Spleen (tissue), 7 donors: ENCODE results near the gene KIF3B.

Experiments
- POLR2A ChIP-seq, 3 donors: fragments of 450-650 bp; IDR thresholded peaks; one replicate each; pipeline ENCODE4 v1.5.1; 2017; ENCODE audit warnings: antibody characterized with exemption in 3 of 3, mild to moderate bottlenecking in 1 of 3
- POLR2AphosphoS5 ChIP-seq, 3 donors: sonication (generic); formaldehyde crosslinking; IDR thresholded peaks; one replicate each; pipeline ENCODE4 v1.5.1; 2017; ENCODE audit warnings: antibody characterized with exemption in 3 of 3
- TF ChIP-seq, protein P1 (sequence below), 11 experiments: fragments of 200-600 bp in 7 of 11; fragments of 450-650 bp in 4 of 11; sonication (generic) in 4 of 11; IDR thresholded peaks in 8 of 11; conservative IDR thresholded peaks in 3 of 11; 1 replicate in 7 of 11; 2 replicates in 4 of 11; pipeline versions ENCODE4 v1.4.0 to v1.8.0; 2016 to 2021; ENCODE audit warnings: antibody characterized with exemption in 11 of 11, inconsistent platforms in 4 of 11, mild to moderate bottlenecking in 1 of 11
- donor health status: DM: no; HTN: no; CAD: no; lungs with moderate emphysema.
- donor health status: DM: no; HTN: no; CAD: no.
- donor health status: DM: no; HTN: no; CAD: no.

DNA sequence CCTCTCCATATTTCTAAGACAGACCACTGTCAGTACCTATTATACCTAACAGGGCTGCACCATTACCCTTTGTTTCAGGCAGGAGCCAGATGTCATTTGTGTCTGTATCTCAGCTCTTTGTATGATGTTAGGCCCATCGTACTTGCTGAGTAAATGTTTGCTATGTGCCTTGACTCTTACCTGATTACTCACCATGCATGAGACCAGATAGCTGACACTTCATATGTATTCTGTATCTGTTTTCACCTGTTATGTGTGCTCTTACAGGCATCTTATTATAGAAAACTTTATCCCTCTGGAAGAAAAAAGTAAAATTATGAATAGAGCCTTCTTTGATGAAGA is 49.0 kb downstream of the KIF3B start:
- TF ChIP-seq, protein P1, sequence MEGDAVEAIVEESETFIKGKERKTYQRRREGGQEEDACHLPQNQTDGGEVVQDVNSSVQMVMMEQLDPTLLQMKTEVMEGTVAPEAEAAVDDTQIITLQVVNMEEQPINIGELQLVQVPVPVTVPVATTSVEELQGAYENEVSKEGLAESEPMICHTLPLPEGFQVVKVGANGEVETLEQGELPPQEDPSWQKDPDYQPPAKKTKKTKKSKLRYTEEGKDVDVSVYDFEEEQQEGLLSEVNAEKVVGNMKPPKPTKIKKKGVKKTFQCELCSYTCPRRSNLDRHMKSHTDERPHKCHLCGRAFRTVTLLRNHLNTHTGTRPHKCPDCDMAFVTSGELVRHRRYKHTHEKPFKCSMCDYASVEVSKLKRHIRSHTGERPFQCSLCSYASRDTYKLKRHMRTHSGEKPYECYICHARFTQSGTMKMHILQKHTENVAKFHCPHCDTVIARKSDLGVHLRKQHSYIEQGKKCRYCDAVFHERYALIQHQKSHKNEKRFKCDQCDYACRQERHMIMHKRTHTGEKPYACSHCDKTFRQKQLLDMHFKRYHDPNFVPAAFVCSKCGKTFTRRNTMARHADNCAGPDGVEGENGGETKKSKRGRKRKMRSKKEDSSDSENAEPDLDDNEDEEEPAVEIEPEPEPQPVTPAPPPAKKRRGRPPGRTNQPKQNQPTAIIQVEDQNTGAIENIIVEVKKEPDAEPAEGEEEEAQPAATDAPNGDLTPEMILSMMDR (IDR thresholded peaks at IDR 0.05 in 8 of 11, conservative IDR thresholded peaks at IDR 0.05 in 3 of 11), result no peak
- TF ChIP-seq POLR2A (IDR thresholded peaks at IDR 0.05) (no peak), POLR2AphosphoS5 (IDR thresholded peaks at IDR 0.05) (no peak)
